Activated CD8-positive, alpha-beta memory T cell treated with anti-CD3 and anti-CD28 coated beads, Interleukin-2, amount 50 U/mL, for 48 hours (primary cell): Measurements from ENCODE around the gene RHOJ.
"Not testable (repeated sequence)": the region's sequence is repeated elsewhere in the genome, so short reads cannot be mapped to it uniquely, and the experiment has no call there.

Experiments used
- DNase-seq: peaks from one replicate; pipeline ENCODE4 v3.0.0-alpha.2; 2020

Gene RHOJ

DNA sequence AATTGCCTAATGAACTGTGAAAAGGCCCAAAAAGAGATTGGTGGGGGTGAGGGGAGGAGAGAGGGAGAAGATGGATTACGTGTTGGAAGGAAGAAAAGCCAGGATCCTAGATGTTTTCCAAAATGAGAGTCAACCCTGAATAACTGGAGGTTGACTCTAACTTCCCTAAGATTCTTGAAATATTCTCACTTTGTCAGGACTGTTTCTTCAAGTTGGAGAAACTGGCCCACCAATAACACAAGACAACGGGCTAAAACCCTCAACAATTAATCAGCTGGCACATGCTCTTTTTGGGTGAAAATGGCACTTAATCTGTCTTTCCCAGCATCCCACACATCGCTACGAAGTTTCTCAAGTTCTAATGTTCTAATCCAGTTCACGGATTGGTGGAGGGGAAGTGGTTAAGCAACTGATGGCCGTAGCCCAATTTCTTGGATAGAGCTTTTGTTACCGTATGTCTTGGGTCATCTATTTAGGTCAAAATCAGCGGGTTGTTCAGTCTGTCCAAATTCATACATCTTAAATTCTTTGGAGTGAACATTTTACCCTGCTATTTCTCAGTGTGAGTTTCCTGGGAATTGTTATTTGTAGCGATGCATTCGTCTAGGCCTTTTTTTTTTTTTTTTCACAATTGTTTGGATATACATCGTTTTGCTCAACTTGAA lies 65.5 kb downstream of the RHOJ start:
- DNase-seq = no peak

- no peak for DNase-seq
Measured at GRCh38 chr14:63273129-63273528, 68.9 kb downstream of the RHOJ start.

- no peak for DNase-seq
Measured at GRCh38 chr14:63273717-63274655, 69.7 kb downstream of the RHOJ start.

GRCh38 chr14:63275611-63276010 lies 71.4 kb downstream of the RHOJ start:
- no peak for DNase-seq

GRCh38 chr14:63276016-63276415 lies 71.8 kb downstream of the RHOJ start:
- no peak for DNase-seq

DNA sequence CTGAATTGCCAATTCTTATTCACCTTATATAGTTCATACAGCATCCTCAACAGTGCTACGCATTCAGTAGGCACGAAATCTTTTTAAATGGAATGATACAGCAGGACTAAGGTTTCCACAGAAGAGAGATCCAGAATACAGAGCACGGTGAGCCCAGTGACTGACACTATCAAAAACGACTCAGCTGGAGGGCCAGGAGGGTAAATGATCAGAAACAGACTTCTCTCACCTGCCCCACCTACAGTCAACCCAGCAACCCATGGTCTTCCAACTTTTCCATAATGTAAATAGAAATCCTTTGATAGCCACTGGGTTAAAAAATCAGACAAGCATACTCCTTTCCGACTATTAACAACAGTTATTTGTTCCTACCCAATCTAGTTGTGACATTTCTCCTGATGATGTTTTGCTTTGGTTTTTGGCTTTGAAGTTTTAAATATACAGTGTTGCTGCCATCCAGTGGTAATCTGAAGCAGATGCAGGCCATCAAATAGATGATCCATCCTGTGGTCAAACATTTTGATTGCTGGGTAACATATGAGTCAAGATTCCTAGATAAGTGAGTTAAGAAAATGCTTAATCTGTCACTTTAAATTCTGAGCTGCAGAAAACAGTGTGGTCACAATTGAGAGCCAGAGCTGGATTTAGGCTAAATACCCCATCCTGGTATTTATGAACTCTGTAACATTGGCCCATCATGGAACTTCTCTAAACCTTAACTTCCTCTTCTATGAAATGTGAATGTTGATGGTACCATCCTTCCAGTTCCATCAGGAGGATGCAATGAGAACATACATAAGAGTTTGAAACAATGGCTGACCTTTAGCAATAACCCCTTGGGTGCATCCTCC lies 72.5 kb downstream of the RHOJ start:
- no peak for DNase-seq

- no peak for DNase-seq
Measured at GRCh38 chr14:63277591-63278183, 73.4 kb downstream of the RHOJ start.

GRCh38 chr14:63279933-63280332 lies 75.7 kb downstream of the RHOJ start:
- DNase-seq = not testable (repeated sequence)

DNA sequence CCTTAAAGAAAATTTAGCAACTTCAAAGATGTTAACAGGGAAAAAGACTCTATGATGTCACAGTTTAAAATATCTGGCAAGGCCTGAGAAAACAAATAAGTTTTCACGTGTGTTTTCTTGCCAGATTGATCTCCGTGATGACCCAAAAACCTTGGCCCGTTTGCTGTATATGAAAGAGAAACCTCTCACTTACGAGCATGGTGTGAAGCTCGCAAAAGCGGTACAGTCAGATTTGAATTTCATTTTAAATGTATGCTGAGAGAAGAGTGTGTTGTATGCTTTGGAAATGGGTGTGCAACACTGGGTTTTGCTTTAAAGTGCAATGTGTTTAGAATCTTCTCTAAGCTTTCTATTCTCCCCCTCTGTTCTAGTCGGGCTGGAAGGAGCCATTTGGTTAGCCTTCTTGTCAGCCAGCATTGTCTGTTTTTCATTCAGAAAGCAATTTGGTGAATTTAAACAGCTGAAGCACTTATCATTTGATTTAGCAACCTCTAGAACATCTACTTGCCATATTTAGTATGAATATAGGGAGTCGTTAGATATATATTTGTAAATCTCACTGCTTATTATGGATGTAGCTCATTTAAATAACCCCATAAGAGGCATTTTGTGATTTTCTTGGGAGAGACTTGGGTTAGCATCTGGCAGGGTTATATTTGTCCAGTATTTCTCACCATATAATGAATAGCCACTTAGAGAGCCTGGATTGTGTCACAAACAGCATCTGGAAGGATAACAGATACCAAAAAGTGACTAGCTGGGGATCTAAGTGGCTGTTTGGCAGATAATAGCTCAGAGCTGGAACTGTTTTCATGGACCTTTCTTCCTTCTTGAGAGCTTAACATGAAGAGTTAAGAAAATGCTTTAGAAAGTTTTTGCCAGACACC lies 79.0 kb downstream of the RHOJ start:
- no peak for DNase-seq

GRCh38 chr14:63283884-63284248 lies 79.6 kb downstream of the RHOJ start:
- DNase-seq = no peak

GRCh38 chr14:63286071-63286470 lies 81.8 kb downstream of the RHOJ start:
- no peak for DNase-seq

GRCh38 chr14:63287666-63288483 lies 83.6 kb downstream of the RHOJ start:
- no peak for DNase-seq

DNA sequence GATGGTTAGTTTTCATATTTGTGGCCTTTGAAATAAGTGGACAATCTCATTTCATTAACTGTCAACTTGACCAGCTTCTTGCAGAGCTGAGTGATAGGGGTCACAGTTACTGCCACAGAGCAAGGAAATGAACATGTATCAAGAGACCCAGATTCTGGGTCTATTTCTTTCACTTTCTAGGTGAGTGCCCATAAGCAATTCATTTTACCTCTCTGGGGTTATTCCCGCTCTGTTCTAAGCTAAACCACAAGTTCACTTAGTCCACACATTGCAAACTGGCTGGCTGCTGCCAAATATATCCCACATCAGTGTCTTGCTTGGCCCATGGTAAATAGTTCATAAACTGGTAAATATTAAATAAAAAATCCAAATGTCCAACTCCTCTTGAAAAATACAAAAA lies 84.6 kb downstream of the RHOJ start:
- DNase-seq = no peak

DNA sequence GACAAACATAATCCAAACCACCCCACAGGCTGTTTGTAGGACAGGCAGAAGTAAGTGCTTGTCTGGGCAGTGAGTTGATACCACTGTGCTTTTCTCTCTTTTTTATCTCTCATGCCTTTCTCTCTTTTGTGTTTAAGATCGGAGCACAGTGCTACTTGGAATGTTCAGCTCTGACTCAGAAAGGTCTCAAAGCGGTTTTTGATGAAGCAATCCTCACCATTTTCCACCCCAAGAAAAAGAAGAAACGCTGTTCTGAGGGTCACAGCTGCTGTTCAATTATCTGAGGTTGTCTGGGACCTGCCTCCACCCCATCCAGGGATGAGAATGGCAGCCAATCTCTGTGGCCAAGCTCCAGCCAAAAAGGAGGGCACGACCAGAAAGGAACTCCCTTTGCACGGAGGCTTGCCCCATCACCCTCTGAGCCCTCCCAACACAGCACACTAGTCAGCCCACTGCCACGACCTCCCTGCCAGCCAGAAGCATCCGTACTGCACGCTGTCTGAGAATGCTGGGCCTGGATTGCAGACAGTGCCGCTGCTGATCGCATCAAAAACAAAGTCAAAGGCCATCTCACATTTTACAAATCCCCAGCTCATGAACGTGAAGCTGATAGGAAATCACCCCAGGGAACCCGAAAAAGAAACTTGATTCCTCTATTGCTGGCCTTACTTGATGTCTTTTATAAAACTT lies 86.6 kb downstream of the RHOJ start:
- no peak for DNase-seq

- DNase-seq = no peak
Measured at GRCh38 chr14:63292805-63293204, 88.6 kb downstream of the RHOJ start.

- no peak for DNase-seq
Measured at GRCh38 chr14:63295231-63295685, 91.0 kb downstream of the RHOJ start.

DNA sequence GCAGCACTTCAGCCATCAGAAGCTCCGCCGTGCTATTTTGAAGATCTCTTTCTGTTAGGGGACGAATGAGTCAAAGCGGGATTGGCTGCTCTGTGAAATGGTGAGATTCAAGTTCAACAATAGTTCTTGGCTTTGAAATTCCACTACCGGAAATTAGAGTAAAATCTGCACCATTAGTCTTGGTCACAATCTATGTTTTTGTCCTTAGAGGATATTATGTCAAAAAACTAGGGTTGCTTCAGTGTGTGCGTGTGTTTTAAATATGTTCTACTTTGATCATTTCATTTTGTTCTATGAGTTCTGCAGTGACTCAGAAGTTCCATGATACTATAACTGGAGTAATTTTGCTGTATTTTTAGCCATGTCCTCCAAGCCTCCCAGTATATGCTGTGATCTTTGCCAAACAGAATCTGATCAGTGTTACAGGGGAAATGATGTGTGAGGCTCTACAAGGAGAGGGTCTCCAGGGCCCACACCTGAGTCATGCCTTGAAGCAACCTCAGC lies 91.9 kb downstream of the RHOJ start:
- DNase-seq = no peak

DNA sequence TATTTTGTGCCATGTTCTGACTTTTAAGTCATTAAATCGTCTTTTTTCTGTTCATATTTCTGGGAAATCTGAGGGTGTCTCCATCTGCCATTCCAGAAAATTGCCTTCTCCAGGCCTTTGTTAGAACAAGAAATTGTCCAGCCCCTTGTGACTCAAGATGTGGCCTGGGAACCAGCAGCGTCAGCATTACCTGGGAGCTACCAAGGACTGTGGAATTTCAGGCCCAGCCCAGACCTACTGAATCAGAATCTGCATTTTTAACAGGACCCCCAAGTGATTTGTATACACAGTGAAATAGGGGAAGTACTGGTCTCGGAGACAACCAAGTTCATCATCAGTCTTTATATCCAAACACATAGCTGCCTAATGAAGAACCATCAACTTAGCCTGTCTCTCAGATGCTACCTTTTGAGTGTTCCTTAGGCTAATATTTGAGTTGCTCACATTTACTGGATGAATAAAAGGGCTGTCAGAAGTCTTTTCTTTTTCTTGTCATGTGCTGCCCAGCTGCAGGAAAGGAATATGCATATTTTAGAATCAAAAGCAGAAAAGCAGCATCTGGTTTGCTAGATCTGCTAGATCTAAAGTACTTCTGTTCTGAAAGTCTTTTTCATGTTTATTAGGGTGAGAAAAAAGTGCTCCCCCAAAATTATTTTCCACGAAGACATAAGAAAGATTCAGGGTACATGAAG lies 93.3 kb downstream of the RHOJ start:
- no peak for DNase-seq

DNA sequence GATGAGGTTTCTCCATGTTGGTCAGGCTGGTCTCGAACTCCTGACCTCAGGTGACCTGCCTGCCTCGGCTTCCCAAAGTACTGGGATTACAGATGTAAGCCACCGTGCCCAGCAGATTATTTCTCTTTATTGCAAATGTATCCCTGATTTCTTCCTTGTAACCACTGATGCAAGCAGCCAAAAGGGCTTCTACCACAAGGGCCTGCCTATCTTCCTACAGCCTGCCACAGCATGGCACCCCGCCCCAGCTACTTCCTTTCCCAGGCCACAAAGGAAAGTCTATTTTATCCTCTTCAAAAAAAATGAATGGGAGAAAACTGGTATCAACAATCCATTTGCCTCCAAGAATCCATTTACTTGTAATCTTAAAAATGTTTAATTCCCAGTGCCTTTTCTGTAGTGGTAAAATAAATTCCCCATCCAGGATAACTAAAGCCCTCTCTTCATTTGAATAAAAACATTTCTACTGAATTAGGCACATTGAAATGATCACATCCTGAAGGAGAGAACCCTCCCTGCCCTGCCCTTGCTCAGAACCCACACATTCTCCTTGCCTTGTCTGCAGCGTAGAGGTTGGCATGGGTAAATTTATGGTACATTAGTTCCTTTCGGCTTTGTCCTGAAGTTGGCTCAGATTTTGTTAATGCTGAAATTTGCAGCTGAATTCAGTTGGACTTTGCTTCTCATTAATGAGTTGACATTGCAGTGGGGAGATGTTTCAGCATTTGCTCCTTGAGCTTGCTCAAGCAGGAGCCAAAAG lies 95.3 kb downstream of the RHOJ start:
- no peak for DNase-seq
